Activated naive CD8-positive, alpha-beta T cell treated with anti-CD3 and anti-CD28 coated beads, Interleukin-2, amount 50 U/mL, for 16 hours (primary cell): ENCODE results near the gene GPR37.

Experiments
- DNase-seq: peaks from one replicate; pipeline ENCODE4 v3.0.0-alpha.2; 2020; ENCODE audit warnings: low read depth, low spot score

GPR37 gene

DNA sequence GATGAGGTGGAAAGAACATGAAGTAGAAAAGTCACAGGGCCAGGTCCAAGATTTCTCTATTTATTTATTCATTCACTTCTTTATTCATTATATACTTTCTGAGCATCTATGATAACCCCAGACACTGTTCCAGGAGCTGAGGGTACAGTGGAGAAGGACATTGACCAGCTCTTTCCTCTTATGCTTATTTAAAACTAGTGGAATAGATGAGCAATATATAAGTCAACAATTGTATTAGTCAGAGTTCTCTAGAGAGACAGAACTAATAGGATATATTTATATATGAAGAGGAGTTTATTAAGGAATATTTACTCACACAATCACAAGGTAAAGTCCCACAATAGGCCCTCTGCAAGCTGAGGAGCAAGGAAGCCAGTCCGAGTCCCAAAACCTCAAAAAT, 15.0 kb upstream of the GPR37 start:
- DNase-seq, result no peak

DNA sequence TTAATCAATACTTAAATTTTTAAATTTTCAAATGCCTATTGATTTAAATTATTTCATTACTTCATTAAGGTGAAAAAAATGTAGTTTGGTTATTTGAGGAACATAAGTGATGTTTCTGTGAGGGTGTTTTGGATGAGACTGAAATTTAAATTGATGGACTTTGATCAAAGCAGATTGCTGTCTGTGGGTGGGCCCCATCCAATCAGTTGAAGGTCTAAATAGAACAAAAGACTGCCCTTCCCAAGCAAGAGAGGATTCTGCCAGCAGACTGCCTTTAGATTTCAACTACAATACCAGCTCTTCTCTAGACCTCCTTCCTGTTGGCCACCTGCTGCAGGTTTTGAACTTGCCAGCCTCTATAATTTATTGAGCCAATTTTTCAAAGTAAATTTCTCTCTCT, 14.5 kb upstream of the GPR37 start:
- DNase-seq, result no peak

- DNase-seq, result no peak
These were observed 14.0 kb upstream of the GPR37 start for GRCh38 chr7:124779620-124780019.

- no peak for DNase-seq
These were observed 13.6 kb upstream of the GPR37 start for GRCh38 chr7:124779194-124779593.

GRCh38 chr7:124777268-124777667, 11.7 kb upstream of the GPR37 start:
- DNase-seq, result no peak

GRCh38 chr7:124776153-124776552, 10.6 kb upstream of the GPR37 start:
- DNase-seq, result no peak

GRCh38 chr7:124775422-124775821, 9.8 kb upstream of the GPR37 start:
- no peak for DNase-seq

- DNase-seq, result no peak
These were observed 8.3 kb upstream of the GPR37 start for GRCh38 chr7:124773938-124774337.

- DNase-seq, result no peak
These were observed 7.7 kb upstream of the GPR37 start for GRCh38 chr7:124773339-124773738.

GRCh38 chr7:124769136-124769535, 3.5 kb upstream of the GPR37 start:
- DNase-seq, result no peak

DNA sequence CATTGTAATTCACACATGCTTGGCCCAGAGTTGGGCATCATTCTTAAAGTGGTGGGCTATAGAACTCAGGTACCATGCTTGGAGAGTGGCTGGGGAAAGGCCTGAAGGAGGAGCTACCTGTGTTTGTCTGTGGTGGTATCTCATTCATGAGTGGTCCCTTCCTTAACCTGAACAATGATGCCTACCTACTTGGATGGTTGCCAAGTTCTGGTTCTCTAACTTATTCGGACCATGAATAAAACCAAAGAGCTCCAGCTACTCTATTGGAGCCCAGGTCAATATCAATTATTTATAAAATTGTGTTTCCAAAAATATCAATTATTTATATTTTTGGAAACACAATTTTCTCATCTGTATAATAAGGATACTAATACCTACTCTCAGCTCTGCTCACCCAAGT, 2.9 kb upstream of the GPR37 start:
- no peak for DNase-seq

DNA sequence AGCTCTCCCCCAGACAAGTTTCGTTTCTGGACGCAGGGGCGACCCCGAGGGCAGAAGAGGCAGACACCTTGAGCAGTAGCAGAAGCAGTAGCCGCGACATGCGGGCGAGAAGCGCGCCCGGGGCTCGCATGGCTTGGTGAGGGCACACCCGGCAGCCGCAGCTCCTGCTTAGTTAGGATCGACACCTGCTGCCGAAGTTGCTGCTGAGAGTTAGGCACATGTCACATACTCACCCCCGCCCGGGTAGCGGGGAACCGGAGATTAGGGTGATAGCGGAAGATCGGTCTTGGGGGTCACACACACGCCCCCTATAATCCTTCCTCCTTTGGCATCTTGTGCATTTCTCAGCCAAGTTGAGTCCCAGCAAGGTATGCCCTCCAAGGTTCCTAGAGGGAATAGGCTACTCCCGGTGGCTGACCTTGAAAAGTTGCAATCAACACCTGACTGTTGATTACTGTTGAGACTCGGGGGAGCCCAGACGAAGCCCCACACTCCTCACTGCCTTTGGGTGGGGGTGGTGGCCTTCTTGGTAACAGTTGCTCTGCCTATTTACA, 668 bp downstream of the GPR37 start:
- DNase-seq, result no peak

DNA sequence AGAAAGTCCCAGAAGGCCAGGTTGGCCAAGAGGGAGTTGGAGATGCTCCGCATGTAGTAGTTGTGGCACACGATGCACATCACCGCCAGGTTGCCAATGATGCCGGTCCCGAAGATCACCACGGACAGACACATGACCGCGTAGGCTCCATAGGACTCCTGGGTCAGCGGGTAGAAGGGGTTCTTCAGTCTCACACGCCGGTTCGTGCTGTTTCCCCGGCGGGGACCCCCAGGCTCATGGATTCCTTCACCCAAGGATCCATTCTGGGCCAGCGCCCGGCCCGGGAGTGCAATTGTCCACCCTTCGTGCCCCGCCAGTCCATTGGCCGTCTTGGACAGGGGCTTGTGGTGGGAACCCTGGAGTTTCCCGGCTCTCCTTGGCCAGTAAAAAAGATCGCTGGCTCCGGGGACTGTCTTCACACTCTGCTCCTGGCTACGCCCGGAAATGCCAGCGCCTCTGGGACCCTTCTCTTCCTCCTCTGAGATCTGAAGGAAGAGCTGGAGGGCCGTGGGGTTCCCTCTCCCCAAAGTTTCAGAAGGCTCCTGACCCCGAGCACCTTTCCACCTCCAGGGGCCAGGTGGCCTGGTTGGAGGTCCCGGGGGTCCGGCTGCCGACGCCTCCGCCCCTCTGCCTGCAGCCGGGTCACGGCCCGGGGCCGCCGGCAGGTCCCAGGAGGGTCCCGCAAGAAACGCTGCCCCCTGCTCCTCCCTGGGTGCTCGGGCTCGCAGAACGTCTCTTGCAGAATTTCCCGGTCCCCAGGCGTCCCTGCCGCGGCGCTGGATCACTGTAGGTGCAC, 1.3 kb downstream of the GPR37 start:
- DNase-seq, result no peak

- DNase-seq, result no peak
These were observed 2.9 kb downstream of the GPR37 start for GRCh38 chr7:124762611-124763143.

DNA sequence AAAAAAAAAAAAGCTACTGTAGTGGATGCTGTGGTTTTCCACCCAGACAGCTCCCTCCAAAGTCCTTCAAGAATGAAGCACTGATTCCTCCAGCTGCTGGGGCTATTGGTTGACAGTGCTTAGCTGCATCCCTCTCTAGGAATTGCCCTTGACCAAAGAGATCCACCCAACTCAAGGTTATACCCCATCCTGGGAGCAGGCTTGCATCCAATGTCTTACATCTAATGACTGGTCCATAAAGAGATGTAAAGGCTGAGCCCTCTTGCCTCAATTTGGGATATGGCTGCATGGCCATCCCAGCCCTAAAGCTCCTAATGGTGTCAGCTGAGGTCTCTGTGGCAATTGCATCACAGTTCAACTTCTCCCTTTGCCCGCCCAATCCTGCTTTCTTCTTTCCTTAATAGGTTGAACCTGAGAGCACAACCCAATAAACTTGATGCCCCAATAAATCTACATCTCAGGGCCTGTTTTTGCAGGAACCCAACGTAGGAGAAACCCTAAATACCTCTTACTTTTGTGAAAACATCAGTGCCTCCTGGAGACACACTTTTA, 4.4 kb downstream of the GPR37 start:
- DNase-seq, result no peak

DNA sequence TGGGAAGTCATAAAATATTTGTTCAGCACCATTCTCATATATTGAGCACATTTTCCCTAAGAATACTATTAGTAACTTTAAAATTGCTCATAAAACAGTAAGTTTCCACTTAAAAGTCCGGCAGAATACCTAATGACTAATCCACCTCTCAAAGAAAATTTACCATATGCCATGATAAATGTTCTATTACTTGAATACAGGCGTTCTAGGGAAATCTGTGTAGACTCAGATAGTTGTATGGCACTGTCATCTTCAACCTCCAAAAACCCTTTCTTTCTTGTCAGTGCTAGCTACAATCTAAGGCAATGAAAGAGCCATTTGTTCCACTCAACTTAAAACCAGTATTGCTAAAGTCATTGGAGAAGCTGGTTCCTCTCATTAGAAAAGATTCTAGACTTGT, 7.3 kb downstream of the GPR37 start:
- no peak for DNase-seq

GRCh38 chr7:124754576-124755268, 10.9 kb downstream of the GPR37 start:
- DNase-seq, result no peak

- DNase-seq, result no peak
These were observed 13.3 kb downstream of the GPR37 start for GRCh38 chr7:124752310-124752709.

DNA sequence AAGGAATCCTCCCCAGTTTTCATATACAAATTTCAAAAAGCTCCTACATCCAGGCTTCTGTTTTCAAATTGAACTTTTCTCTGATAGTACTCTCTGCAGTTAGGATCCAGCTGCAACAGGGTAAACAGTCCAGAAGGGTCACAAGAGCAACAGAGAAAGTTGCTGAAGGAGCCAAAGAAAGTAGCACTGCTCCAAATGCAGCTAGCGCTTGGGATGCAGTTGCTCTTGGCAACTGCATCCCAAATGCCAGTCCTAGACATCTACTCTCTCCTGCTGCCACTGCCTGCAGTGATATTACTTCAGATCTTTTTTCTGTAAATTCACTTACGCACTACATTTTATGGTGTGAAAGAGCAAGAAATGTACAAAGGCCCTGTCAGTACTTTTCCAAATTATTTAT, 14.6 kb downstream of the GPR37 start:
- no peak for DNase-seq

GRCh38 chr7:124747072-124747471, 18.5 kb downstream of the GPR37 start:
- DNase-seq, result no peak

DNA sequence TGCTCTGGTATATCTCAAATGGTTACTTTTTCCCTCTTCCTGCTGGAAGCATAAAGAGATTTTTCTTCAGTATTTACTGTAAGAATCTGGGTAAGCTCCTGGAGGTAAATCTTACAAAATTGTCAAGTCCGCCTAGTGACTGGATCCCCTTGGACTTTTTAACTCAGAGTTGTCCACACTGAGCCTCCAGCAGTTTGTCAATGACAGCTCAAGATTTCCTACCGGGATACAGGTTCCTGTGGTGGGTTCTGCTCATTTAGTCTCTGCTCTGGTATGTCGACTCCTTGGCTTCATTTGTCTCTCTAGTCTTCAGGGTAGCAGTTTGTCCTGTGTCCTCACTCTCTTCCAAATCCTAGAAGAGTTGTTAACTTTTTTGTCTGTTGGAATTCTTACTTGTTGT, 27.0 kb downstream of the GPR37 start:
- no peak for DNase-seq

- DNase-seq, result no peak
These were observed 27.8 kb downstream of the GPR37 start for GRCh38 chr7:124737760-124738300.
